ENCODE results near the gene INTS6.
"Not testable (repeated sequence)": the region's sequence is repeated elsewhere in the genome, so short reads cannot be mapped to it uniquely, and the experiment has no call there.

INTS6 gene

DNA sequence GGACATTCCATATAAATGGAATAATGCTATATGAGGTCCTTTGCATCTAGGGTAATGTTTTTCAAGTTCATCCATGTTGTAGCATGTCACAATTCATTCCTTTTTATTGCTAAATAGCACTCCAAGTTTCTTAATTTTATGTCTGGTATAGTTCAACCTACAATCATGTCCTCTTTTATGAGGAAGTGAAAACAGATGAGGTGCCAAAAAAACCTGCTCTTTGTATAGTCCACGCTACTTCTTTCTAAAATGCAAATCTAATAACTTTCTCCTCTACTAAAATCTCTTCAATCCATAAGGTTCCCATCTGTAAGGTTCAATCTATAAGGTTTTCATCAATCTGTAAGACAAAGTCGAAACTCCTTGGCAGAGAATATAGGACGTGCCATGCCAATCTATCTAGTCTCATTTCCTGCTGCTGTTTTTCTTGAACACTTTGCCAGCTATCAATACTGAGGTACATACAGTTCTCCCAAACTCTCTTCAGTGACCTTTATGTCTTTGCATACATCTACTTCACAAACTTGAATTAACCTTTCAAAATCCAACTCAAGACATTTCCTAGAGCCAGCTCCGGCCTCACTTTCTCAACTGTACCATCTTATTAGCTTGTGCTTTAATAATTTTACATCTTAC lies 33.7 kb downstream of the INTS6 start:
- DNase-seq (ENCODE audit: low read depth in 2 of 3, low spot score in 1 of 3), result no peak

DNA sequence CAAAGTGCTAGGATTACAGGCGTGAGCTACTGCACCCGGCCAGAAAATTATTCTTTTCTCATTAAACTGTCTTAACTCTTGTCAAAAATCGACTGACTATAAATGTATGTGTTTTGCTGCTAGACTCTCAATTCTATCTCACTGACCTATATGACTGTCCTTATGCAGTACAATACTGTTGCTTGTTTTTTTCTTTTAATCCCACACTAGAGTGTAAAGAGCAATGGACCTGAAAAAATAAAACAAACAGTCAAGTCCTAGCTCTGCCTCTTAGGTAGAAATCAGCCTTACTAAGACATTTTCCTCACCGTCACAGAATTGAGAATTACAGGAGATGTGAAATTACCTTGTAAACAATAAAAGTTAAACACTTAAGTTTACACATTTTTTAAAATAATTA lies 35.1 kb downstream of the INTS6 start:
- no peak for DNase-seq (ENCODE audit: low read depth in 2 of 3, low spot score in 1 of 3)

DNA sequence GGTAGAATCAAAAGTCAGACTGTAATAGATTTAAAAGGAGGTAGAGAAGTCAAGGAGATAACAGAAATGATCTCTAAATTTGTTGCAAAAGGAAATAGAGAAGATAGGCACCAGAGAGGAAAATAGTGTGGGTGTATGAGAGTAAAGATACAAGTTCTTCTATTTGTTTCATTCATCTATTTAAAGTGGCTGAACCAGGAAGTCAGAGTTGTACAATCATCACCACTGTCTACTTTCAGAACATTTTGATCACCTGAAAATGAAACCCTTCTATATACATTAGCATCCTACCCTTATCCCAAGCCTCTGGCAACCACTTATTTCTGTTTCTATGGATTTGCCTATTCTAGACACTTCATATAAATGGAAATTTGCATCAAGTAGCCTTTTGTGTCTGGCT lies 36.7 kb downstream of the INTS6 start:
- no peak for DNase-seq (ENCODE audit: low read depth in 2 of 3, low spot score in 1 of 3)

DNA sequence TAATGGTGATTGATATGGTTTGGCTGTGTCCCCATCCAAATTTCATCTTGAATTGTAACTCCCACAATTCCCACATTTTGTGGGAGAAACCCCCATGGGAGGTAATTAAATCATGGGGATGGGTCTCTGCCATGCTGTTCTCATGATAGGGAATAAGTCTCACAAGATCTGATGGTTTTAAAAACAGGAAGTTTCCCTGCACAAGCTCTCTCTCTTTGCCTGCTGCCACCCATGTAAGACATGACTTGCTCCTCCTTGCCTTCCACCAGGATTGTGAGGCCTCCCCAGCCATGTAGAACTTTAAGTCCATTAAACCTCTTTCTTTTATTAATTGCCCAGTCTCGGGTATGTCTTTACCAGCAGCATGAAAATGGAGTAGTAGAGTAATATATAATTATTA lies 37.5 kb downstream of the INTS6 start:
- not testable (repeated sequence) for DNase-seq (ENCODE audit: low read depth in 2 of 3, low spot score in 1 of 3)

DNA sequence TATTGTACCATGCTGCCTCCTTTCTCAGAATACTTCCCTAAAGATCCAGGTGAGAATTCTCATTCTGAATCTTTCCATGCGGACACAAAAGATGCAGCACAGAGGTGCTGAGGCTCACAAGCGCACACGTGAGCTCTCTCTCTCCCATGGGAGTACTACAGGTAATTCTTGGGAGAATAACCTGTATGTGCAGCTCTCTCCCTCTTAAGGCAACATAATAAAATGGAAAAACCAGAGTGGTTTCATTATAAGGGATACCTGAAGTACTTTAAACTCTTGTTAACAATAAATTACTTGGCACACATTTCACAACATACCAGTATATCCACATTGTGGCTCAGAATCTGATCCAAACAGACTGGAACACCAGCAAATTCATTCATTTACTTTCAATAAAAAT lies 40.4 kb downstream of the INTS6 start:
- no peak for DNase-seq (ENCODE audit: low read depth in 2 of 3, low spot score in 1 of 3)

DNA sequence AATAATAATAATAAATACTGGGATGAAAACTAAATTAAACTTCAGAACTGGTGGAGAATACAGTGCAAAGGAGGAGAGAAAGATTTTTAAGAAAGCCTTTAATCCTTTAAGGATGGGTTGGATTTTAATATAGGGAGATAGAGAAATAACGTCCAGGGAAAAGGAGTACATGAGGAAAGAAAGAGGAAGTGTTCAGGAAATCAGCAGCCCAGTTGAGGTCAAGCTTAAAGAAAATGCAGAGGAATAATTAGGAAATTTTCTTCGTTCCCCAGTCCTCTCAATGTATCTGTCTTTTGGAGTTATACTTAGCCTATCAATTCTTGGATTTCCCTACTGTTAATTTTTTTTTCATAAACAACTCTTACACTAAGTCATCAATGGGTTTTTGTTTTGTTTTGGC lies 47.7 kb downstream of the INTS6 start:
- DNase-seq (ENCODE audit: low read depth in 2 of 3, low spot score in 1 of 3), result no peak

DNA sequence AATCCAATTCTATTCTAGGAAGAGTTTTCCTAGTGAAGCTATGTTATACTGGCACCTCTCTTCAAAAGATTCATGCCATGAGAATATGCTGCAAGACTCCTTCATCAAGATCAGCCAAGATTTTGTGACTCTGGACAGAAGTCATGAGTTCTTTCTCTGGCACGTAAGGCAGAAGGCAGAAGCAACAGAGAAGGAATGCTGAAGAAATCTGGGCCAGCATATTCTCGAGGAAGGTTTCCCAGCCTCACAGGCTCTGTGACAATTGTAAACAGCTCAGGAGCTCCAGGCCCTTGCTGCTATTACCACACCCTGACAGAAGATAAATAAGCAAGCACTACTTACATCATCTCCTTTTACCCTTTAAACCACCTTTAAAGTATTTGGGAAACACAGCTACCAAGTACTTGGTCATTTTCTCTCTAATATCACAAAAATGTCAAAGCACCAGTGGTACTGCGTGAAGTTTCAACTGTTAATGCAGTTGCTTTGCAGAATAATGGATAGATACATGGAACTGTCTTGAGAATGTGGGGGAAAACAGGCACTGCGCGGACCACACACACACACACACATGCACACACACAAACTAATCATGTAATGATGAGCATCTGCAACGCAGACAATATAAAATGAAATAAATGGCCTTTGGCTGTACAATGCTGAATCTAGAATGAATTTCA lies 55.4 kb downstream of the INTS6 start:
- no peak for DNase-seq (ENCODE audit: low read depth in 2 of 3, low spot score in 1 of 3)

DNA sequence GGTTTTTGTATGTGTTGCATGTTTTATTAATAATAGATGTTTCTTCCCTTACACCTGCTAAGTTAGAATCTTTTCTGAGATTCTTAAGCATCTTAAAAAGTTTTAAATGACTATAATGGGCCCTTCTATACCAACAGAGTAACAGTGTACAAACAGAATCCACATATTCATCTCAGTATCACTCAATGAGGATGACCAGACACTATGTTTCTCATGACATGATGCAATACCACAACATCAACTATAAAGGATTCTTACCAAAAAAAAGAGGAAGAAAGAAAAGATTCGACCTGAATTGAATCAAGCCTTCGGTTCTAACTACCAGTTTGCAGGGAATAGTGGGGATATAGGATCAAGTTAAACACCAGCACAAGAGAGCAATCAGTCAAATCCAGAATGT lies 56.5 kb downstream of the INTS6 start:
- no peak for DNase-seq (ENCODE audit: low read depth in 2 of 3, low spot score in 1 of 3)

DNA sequence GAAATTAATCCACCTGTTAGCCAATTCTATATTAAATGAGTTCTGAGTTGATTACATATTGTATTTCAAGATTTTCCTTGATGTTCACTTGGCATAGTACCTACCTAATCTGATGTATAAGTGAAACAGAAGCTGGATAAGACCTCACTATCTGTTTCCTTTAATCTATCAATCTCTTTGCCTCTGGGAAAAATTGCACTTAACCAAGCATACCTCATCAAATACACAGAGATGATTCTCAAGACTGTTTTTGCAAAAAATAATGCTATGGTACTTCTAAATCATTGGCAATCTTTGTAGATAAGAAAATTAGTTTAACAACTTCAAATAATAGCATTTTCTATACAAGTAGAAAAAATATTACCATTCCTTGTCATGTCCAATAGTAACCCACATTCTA lies 58.1 kb downstream of the INTS6 start:
- DNase-seq (ENCODE audit: low read depth in 2 of 3, low spot score in 1 of 3), result no peak

DNA sequence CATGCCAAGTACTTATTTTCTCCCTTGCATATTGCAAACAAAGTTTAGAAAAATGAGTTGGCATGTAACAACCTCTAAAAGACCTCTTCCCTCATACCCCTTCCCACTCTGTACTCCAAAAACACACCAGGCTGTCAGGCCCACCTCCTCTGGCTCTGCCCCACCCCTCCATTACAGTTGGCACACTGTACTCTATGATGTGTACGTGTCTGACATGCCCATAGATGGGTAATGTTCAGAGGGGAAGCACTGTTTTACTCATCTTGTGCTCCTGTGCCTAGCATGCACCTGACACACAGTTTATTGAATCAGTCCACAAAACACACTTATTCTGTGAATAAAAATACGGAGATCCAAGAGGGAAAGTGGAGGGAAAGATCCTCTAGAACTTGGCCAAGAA lies 67.7 kb downstream of the INTS6 start:
- no peak for DNase-seq (ENCODE audit: low read depth in 2 of 3, low spot score in 1 of 3)

DNA sequence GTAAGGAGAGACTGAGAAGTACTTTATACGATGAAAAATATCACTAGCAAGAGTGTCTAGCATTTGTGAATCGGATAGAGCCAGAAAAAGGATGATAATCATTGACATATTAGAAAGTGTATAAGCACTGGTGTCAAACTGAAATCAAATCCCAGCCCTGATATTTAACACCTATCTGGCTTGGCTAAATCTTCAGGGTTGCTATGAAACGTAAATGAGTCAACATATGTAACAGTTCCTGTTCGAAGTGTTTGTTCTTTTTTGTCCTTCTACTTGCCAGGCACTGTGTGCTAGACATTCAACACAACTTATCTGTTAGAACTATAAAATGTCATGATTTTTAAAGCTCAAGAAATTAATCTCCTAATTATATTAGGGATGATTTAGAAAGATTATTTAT lies 72.6 kb downstream of the INTS6 start:
- no peak for DNase-seq (ENCODE audit: low read depth in 2 of 3, low spot score in 1 of 3)

DNA sequence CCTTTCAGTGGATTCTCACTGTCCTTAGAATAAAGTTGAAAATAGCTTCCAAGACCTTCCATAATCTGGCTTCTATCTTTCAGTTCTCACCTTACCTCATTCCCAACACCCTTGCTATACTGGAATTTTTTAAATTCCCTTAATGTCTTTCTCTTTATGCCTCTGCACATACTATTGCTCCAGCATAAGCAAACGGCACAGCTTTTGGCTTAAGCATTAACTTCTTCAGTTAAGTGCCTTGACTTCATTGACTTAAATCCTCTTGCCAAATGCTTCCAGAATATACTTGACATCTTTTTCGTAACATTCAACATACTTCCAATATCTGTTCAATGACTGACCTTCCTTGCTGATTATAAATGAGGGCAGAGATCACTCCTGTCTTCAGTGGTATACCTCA lies 79.4 kb downstream of the INTS6 start:
- DNase-seq (ENCODE audit: low read depth in 2 of 3, low spot score in 1 of 3), result no peak

DNA sequence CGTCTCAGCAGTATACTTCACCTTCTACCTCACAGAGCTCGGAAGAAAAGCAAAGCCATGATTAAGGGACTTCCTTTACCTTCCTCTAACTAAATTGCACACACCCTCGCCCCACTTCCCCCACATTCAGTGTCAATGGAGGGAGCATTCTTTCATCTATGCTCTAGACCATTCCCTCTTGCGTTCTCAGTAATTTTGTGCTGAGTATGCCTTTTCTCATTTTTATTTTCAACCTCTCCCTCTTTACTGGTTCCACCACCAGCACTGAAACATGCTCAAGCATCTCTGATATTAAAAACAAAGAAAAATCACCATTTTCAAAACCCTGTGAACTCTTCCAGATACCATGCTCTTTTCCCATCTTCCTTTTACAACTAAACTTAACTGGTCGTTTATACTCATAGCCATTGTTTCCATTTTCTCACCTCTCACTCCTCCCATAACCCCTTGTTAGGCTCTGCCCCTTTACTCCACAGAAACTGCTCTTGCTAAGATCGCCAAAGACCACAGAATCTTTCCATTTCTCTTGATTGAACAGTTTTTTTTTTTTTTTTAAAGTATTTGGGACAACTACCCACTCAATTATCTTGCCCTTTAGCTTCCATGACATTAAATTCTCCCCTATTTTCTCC lies 81.0 kb downstream of the INTS6 start:
- DNase-seq (ENCODE audit: low read depth in 2 of 3, low spot score in 1 of 3), result no peak

DNA sequence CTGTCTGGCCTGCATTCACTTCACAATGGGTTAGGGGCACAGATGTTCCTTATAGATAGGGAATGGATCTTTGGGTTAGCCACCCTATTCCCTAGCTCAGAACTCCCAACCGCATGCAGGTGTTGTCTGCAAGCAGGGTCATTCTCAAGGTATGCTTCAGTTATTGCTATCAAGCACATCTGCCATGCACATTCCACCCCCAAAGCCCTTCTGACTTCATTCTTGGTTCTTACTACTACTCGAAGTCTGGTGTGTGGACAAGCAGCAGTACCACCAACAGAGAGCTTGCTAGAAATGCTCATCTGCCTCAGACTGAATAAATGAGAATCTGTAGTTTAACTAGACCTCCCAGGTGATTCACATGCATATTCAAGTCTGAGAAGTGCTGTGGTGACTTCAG lies 82.0 kb downstream of the INTS6 start:
- DNase-seq (ENCODE audit: low read depth in 2 of 3, low spot score in 1 of 3), result no peak

DNA sequence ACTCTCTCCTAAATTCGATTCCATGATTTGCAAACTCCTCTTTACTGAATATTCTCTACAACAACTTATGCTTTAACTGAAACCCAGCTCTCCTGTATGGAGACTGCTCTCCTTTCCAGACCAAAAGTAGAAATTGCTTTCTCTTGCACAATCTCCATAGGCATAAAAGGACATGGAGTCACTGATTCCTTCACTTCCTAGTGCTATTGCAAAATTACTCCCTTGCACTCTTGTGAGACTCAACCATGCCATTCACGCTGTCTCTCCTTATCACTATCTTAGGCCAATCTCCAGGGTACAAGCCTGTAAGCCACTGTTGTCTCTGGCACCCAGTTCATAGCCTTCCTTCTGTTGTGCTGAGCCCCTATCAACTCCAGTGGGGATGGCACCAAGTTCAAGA lies 82.7 kb downstream of the INTS6 start:
- no peak for DNase-seq (ENCODE audit: low read depth in 2 of 3, low spot score in 1 of 3)

DNA sequence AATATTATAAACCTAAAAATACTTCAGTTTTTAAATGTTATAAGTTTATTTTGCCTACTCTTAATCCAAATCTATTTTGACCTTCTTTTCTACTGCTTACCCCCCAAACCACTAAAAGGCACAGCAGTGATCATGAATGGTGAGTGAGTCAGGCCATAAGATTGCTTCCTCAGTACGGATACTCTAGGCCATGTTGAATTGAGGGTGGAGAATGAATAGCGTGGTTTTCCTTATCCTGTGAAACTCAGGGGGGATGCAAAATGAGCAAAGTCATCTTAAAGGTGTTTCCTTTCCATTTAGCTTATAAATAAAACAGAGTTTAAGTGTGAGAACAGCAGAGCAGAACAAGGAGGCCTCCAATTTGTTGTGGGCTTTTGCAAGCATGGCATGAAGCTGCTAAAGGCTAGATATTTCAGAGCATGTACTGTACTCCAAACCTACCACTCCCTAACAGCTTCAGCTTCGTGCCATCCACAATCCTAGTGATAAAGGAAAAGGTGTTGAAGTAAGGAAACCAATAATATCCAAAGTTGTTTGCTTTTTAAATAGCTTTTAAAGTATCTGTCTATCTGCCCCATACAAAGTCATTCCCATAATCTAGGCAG lies 88.3 kb downstream of the INTS6 start:
- no peak for DNase-seq (ENCODE audit: low read depth in 2 of 3, low spot score in 1 of 3)

DNA sequence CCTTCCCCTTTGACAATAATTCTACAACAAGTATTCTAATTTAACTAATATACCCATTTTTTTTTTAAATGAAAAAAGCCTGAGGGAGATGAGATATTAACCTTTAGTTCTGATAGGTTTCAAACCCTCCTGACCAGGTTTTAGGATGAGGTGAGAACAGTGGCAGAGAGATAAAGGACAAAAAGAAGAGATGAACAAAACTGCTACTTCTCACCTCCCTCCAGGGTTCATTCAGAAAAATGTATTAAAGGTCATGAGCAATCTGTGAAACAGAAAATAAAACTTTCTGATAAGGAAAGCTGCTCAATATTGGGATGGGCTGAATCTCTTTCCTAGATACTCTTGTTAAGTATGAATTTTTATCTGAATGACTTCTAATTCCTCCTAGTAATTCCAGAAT lies 89.2 kb downstream of the INTS6 start:
- DNase-seq (ENCODE audit: low read depth in 2 of 3, low spot score in 1 of 3), result no peak

DNA sequence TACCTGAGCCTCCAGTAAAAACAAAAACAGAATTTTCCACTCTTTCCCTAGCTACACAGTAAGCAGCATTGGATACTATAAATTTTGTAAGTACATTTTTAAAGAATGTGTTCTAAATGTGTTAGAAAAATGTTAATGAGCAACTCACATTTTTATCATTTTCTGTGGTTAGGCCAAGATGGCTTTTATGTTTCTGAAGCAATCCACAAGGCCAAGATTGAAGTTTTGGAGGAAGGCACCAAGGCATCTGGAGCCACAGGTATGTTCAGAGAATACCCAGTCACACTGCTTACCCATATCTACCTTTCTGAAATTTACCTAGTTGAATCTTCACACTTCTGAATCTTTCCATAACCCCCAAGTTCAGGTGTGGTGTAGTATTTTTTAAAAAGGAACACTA lies 91.7 kb downstream of the INTS6 start:
- no peak for DNase-seq (ENCODE audit: low read depth in 2 of 3, low spot score in 1 of 3)

DNA sequence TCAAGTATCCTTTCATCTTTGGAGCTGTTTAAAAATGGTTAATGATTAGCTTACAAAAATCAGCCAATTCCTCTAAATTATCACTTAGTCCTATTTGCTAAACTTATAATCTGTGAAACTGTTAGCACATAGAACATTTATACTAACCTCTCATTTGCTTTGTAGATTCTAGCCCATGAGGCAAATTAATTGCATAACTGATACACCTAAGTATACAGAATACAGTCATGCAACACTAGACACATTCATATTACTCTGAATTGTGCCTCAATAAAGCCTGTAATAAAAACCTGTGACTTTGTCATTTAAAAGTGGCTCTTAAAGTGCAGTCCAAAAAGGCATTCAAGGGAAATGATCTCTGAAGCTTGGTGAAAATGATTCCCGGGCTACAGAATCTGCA lies 92.3 kb downstream of the INTS6 start:
- no peak for DNase-seq (ENCODE audit: low read depth in 2 of 3, low spot score in 1 of 3)

DNA sequence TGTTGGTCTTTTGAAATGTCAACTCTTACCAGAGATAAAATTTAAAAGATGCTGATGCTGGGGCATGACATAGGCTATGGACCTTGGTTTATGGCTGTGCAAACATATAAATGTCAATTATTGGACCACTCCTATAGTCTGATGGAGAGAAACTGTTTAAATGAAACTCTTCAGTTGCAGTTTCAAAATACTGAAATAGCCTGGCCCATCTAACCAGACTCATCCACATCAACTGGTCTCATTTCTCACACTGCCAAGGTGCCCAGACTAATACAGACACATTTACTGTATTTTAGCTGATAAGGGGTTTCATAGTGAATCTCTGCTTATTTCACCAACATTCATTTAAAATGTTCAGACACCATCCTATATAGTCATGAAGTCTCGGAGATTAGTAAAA lies 93.5 kb downstream of the INTS6 start:
- no peak for DNase-seq (ENCODE audit: low read depth in 2 of 3, low spot score in 1 of 3)

DNA sequence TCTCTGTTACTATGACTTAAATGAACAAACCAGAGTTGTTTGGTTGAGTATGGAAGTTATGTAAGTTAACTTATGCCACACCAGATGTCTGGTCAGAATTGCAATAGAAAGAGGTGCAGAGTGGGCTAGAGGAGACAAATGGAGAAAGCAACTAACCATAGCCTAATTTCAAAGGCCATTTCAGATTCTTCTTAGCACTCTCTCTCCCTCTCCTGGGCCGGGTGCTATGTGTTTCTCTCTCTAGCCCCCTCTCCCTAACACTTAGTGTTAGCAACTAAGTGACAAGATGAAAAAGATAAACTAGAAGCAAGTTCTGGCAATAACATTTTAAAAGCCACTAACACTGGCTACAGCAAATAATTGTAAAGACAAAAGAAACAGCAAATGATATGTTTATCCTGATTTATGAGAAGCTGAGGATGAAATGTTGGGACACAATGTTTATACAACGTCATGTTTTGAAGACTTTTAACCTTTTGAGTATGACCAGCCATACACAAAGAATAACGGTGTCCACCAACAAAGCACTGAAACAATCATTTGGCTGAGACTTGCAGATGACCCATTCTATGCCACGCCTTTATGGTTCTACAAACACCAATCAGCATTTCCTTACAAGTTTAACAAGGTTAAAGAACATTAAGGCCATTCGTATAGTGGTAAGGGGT lies 94.8 kb downstream of the INTS6 start:
- no peak for DNase-seq (ENCODE audit: low read depth in 2 of 3, low spot score in 1 of 3)

DNA sequence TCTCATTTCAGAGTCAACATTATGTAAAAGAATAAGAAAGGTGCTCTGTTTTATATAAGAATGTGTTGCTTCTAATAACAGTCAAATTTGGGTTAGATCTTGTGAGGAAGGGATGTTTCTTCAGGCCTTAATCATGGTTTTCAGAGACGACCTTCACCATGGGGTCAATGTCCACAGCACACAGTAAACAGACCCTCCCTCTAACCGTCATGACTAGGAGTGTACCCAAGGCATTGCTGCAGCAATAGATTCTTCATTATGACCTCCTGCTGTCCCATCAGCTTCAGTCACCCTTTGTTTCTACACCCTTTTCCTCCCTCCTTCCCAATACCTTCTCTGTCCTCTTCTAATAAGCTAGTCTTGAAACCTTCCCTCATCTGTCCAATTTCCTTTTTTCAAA lies 97.6 kb downstream of the INTS6 start:
- no peak for DNase-seq (ENCODE audit: low read depth in 2 of 3, low spot score in 1 of 3)

Measured in stimulated activated CD4-positive, alpha-beta T cell treated with anti-CD3 and anti-CD28 coated beads, Interleukin-12 subunit alpha, Interleukin-12 subunit beta, amount 100 ng/mL, for 48 hours (primary cell).